GM21619 (cell line): ENCODE data around the gene SORL1.

ENCODE experiments used
- ATAC-seq: cut with Tn5 transposase; IDR thresholded peaks from one replicate; pipeline ENCODE4 v1.9.1; 2021; ENCODE audit not compliant: unreplicated experiment

SORL1 gene

DNA sequence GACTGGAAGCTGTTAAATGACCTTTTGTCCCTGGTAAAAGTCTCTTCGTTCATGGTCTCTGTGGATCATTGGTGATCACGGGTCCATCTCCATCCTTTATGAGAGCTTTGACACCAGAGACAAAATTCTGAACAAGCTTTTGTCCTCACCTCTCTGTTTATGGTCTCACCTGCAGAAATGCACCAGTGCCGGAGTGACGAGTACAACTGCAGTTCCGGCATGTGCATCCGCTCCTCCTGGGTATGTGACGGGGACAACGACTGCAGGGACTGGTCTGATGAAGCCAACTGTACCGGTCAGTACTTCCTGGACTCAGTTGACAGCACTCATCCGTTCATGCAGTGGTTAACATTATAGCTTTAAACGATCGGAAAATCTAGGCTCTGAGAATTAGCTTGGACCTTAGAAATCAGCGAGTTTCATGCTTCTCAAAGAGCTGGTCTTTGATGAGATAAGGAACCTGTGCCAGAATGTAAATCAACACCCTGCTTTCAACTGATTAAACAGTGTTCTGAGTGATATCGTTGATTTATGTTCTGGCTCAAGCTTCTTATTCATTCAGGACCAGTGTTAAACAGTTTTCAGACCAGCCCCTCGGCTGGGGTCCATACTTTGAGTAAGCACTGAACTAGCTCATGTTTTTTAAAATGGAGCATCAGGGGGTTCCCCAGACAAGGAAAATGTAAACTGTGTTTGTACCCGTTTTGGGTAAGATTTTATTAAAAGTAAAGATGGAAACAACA is 125.2 kb downstream of the SORL1 start:
- ATAC-seq: no peak

- no peak for ATAC-seq
Measured at GRCh38 chr11:121578251-121578976, 126.3 kb downstream of the SORL1 start.

DNA sequence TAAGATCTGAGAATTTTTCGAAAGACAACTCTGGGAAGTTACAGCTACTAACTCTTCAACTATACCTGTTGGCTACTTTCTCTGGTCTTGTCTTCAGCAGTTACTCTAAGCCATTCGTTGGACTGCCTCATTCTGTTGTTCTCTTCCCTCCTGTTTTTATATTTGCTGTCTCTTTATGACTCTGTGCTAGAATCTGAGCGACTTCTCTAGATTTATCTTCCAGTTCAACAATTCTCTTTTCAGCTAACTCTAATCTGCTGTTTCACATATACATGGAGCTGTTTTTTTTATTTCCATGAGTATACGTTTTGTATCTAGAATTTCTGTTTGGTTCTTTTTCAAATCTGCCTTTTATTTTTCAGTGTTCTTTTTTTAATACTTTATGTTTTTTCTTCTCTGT is 128.0 kb downstream of the SORL1 start:
- no peak for ATAC-seq

- ATAC-seq: no peak
Measured at GRCh38 chr11:121581607-121582006, 129.5 kb downstream of the SORL1 start.

DNA sequence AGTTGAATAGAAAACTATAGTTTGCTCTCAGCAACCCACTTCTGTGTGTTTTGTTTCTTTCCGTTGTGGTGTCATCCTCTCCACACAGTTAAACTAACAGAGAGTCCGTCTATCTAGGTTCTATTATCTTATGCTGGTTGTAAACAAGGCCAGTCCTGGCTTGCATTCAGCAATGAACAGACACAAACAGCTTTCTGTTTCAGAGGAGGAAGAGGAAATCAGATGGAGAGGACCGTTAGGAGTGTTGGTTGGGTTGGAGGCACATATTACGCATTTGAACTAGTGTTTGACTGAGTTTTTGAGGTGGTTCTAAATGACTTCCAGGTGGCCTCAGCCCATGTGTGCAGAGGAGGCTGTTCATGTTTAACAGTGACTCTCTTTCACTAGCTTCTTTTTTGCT is 130.2 kb downstream of the SORL1 start:
- no peak for ATAC-seq

GRCh38 chr11:121583825-121584224 is 131.7 kb downstream of the SORL1 start:
- no peak for ATAC-seq

DNA sequence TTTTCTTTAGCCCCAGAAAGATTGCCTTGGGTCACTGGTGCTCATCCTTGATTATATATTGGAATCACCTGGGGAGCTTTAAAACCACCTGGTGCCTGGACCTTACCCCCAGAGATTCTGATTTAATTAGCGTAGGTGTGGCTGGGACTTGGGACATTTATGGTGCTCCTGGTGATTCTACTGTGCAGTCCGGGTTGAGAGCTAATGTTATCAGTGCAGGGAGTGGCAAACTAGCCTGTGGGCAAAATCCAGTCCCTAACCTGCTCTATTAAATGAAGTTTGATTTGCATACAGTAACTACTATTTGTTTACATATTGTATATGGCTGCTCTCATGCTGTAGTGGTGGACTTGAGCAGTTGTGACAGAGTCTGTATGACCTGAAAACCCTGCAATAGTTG is 134.6 kb downstream of the SORL1 start:
- no peak for ATAC-seq

DNA sequence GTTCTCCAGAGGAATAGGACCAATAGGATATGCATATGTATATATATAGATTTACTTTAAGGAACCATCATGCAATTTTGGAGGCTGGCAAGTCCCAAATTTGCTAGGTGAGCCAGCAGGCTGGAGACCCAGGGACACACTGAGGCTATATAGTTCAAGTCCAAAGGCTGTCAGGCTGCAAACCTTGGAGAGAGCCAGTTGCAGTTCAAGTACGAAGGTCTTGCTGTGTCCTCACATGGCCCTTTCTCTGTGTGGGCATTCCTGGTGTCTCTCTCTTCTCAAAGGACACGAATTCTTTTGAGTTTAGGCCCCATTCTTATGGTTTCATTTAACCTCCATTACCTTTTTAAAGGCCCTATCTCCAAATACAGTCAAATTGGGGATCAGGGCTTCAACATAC is 135.1 kb downstream of the SORL1 start:
- ATAC-seq: no peak

- ATAC-seq: no peak
Measured at GRCh38 chr11:121588747-121589146, 136.6 kb downstream of the SORL1 start.

- peak; percentile 80 for ATAC-seq
Measured at GRCh38 chr11:121589946-121590537, 137.9 kb downstream of the SORL1 start.

GRCh38 chr11:121590772-121591404 is 138.8 kb downstream of the SORL1 start:
- peak; percentile 2 for ATAC-seq

DNA sequence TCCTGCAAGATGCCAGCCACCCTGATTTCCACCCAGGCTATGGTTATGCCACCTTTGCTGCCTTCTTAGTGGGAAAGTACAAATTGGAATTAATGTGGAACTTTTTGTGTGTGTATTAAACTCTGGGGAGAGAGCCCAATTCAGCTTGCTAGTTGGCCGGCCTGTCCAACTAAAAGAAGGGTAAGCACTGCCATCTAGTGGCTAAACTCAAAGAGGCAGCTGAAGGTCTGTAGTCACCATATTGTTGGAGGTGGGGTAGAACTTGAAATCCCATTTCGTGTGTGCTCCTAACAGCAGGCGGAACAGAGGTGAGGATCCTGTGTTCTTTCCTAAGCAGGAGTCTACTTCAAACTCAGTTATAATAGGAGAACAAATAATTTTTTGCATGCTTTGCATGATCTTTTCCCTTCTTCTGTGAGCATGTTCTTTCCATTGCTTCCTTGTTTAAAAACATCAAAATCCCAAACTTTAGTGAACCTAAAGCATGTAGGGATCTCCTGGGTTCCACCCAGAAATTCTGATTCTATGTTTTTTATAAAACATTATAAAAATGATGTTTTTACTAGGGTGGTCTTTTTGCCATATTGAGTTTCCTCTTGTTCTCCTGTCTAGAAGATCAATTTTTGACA is 139.4 kb downstream of the SORL1 start:
- ATAC-seq: no peak

- no peak for ATAC-seq
Measured at GRCh38 chr11:121592708-121593107, 140.6 kb downstream of the SORL1 start.

- no peak for ATAC-seq
Measured at GRCh38 chr11:121595717-121596161, 143.6 kb downstream of the SORL1 start.

DNA sequence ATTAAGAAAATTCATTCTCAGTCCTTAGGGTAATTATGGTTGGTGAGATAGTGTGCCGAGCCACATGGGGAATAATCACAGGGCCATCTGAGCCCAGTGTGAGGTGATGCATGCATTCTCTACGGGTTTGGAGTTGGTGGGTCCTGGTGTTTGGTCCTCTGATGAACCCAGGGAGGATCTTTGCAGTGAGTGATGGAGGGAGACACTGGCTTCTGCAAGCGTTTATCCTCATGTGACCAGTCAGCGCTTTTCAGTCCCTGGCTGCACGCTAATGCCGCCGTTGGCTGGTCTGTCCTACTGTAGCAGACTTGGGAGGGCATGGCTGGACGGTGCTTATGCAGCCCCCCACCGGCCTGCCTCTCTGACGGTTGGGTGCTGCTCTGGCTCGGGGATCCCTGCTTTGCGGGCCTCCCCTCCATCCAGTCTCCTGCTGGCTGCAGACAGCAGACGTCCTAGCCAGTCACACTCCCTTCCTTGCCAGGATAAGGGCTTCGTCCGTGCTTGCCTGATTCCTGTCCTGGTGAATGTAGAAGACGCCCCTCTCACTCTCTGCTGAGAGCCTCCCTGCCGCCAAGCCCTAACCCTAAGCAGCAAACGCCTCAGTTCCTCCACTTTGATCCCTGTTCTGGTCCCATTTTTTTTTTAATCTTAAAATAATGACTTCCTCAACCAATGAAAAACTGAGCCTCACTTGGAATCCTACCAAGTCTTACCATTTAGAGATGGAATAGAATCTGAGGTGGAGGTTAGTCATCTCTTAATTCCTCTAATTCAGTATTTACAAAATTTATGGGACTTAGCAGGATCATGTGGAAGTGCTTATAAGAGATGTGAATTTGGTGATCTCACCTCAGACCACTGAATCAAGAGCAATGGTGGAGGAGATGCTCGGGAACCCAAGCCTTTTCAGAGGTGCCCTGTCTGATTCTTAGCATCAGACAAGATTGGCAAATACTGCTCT is 144.4 kb downstream of the SORL1 start:
- ATAC-seq: no peak

DNA sequence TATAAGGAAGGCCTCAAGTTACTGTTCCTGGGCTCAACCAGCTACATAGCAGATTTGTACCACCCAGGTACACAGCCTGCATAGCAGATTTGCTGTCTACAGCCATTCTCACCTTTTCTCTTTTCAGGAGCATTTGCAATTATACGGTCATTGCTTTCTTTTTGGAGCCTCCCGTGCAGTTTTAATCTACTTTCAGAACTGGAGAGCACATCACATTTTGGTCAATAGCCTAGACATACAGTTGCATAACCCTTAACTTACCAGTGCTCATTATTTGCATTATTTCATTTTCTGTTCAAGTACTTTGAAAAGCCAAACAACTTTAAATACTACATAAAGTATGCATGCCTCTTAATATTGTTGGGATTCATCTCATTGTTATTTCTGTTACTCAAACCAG is 151.2 kb downstream of the SORL1 start:
- no peak for ATAC-seq

DNA sequence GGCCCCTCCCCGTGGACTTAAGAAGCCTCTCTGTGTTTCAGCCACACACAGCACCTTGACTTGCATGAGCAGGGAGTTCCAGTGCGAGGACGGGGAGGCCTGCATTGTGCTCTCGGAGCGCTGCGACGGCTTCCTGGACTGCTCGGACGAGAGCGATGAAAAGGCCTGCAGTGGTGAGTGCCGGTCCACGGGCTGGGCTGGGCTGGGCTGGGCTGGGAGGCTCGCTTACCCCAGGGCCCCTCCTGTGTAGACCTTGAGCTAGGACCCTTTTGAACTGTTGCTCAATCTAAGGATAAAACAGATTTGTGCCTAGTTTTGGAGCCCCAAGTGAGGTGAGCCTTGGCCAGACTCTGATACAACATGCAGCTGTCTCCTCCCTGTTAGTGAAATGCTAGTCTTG is 152.0 kb downstream of the SORL1 start:
- no peak for ATAC-seq

DNA sequence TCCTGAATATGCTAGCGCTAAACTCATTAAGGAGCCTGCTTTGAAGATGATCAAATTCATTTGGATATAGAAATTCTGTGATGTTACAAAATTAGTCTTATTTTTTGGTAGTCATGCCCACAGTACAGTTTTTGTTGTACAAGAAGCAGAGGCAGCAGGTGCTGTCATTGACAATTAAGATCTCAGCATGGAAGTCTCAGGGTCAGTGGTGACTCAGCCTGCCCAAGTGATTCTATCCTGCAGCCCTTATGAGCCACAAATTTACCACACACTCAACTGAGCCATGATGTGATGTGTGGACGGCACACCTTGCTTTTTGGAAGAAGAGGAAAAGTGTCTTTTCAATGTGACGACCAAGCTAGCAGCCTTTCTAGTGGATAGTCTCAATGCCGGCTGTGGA is 154.2 kb downstream of the SORL1 start:
- no peak for ATAC-seq

GRCh38 chr11:121607341-121607740 is 155.2 kb downstream of the SORL1 start:
- no peak for ATAC-seq

DNA sequence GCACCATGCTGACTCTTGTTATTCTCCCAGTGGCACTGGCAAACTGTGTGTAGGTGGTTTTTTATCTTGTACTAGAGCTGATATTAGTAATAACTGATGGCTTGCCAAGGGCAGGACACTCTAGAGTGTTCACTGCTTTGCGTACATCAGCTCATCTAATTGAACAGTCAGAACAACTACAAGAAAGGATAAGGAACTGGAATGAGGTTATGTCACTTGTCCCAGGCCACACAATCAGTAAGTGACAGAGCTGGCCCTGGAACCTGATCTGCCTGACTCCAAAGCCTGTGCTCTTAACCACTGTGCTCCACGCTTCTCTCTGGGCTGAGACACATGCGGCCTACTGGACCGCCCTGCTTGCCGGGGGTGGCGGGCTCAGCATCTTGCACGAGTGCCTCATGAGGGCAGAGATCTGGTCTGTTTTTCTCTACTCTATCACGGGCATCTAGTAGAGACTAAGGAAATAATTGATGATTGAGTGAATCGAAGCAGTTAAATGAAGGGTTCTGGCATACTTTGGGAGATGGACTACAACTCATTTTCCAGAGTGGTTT is 156.5 kb downstream of the SORL1 start:
- no peak for ATAC-seq
